Measurements from ENCODE around the gene ZNF580. TPM values are rescaled to one million over a fixed set of nuclear protein-coding genes. Genes with fewer than 3 reads are reported as not detected.

ZNF580 gene
- total RNA-seq, 6 donors from 2014 or later: 28.1 to 84.1 (median 38.0) TPM

GRCh38 chr19:55654323-55654867 is 13.6 kb downstream of the ZNF580 start:
- no peak for TF ChIP-seq POLR2AphosphoS5 (IDR thresholded peaks at IDR 0.05)
- TF ChIP-seq, protein P1, sequence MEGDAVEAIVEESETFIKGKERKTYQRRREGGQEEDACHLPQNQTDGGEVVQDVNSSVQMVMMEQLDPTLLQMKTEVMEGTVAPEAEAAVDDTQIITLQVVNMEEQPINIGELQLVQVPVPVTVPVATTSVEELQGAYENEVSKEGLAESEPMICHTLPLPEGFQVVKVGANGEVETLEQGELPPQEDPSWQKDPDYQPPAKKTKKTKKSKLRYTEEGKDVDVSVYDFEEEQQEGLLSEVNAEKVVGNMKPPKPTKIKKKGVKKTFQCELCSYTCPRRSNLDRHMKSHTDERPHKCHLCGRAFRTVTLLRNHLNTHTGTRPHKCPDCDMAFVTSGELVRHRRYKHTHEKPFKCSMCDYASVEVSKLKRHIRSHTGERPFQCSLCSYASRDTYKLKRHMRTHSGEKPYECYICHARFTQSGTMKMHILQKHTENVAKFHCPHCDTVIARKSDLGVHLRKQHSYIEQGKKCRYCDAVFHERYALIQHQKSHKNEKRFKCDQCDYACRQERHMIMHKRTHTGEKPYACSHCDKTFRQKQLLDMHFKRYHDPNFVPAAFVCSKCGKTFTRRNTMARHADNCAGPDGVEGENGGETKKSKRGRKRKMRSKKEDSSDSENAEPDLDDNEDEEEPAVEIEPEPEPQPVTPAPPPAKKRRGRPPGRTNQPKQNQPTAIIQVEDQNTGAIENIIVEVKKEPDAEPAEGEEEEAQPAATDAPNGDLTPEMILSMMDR (IDR thresholded peaks at IDR 0.05): no peak
- no peak for TF ChIP-seq POLR2A (IDR thresholded peaks at IDR 0.05)
- no peak for TF ChIP-seq EP300 (IDR thresholded peaks at IDR 0.05)
- Histone ChIP-seq H3K27ac (peak overlapping the region; percentile 96 to 100 (median 99)), H3K9me3 (no peaks in the 10 kb centered on the region), H3K36me3 (peaks cover 0 to 16% (median 7%) of the 10 kb centered on the region in 4 donors), H3K4me3 (peak overlapping the region; percentile 39 to 99 (median 91)), H3K4me1 (peaks cover 41 to 57% (median 46%) of the 10 kb centered on the region in 4 donors), H3K27me3 (no peaks in the 10 kb centered on the region)
- 0% methylated on average over 23 to 42 of the region's 52 CpGs for WGBS, 2 donors
- DNase-seq: peak in 1 of 2 donors; percentile 99
- peak; percentile 91 to 95 for ATAC-seq (ENCODE audit: low FRiP score in 2 of 2)

DNA sequence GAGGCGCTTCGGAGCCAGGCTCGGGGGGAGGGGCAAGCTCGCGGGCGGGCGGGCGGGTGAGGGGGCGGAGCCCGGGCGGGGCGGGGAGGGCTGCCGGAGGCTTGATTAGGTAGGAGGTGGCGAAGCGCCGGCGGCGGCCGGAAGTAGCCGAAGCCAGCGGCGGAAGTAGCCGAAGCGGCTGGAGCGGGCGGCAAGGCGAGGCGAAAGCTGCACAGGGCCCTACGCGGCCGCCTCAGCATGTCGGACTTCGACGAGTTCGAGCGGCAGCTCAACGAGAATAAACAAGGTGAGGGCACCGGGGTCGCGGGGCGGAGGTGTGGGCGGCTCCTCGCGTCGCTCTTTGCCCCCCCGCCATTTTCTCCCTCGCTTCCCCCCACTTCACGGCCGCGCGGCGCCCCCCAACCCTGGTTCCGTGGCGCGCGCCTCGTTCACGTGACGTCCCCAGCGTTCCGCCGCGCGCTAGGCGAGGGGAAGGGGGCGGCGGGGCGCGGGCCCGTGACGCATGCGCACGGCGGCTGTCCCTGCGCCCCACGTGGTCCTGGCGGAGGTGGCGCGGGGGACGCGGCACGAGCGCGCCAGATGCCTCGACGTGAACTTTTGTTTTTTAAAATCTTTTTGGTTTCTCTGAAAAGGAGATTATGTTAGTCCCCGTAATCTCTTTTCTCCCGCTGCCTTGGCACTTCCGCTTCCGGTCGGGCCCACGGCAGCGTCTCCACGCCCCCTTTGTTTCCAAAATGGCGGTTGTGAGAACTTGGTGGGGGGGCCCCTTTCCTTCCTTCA is 14.3 kb downstream of the ZNF580 start, which contains the start of gene U2AF2:
U2AF2 (plus strand) TSS at position 168 of the 780 bp plus-strand sequence; CDS start at position 238, 70 bp downstream.
- Histone ChIP-seq H3K9me3 (no peaks in the 10 kb centered on the region), H3K36me3 (peaks cover 0 to 23% (median 13%) of the 10 kb centered on the region in 4 donors), H3K27me3 (no peaks in the 10 kb centered on the region), H3K4me1 (peaks cover 42 to 57% (median 47%) of the 10 kb centered on the region in 4 donors), H3K4me3 (peak within 1 kb of the TSS; percentile 84 to 99 (median 98)), H3K27ac (peak within 1 kb of the TSS; percentile 96 to 100 (median 99))
- 0 to 1% methylated on average over 31 to 45 of the region's 95 CpGs for WGBS, 2 donors
- DNase-seq (peak; percentile 95 to 100), ATAC-seq (ENCODE audit: low FRiP score in 2 of 2) (peak; percentile 83 to 84)
- peak in 1 of 2 donors; percentile 70 for TF ChIP-seq POLR2AphosphoS5 (IDR thresholded peaks at IDR 0.05)
- peak in 1 of 4 donors; percentile 11 for TF ChIP-seq EP300 (IDR thresholded peaks at IDR 0.05)
- TF ChIP-seq POLR2A (IDR thresholded peaks at IDR 0.05): peak; percentile 47 to 83 (median 68)
- TF ChIP-seq, protein P1 (IDR thresholded peaks at IDR 0.05): peak in 2 of 6 experiments; percentile 24 to 27

GRCh38 chr19:55655648-55656040 is 14.8 kb downstream of the ZNF580 start:
- no peak for ATAC-seq (ENCODE audit: low FRiP score in 2 of 2)
- H3K36me3 ChIP-seq: peaks cover 5 to 29% (median 19%) of the 10 kb centered on the region in 4 donors
- H3K27me3 ChIP-seq: no peaks in the 10 kb centered on the region
- TF ChIP-seq EP300 (IDR thresholded peaks at IDR 0.05): no peak
- TF ChIP-seq, protein P1 (IDR thresholded peaks at IDR 0.05): no peak
- no peak for TF ChIP-seq POLR2A (IDR thresholded peaks at IDR 0.05)
- no peak for TF ChIP-seq POLR2AphosphoS5 (IDR thresholded peaks at IDR 0.05)
- no peak for DNase-seq
- H3K4me1 ChIP-seq: peaks cover 42 to 59% (median 48%) of the 10 kb centered on the region in 4 donors
- peak overlapping the region; percentile 96 to 100 (median 99) for H3K27ac ChIP-seq
- H3K4me3 ChIP-seq: peak overlapping the region; percentile 84 to 99 (median 98)
- WGBS, 2 donors: 0 to 1% methylated on average over 19 of the region's 19 CpGs
- no peaks in the 10 kb centered on the region for H3K9me3 ChIP-seq

DNA sequence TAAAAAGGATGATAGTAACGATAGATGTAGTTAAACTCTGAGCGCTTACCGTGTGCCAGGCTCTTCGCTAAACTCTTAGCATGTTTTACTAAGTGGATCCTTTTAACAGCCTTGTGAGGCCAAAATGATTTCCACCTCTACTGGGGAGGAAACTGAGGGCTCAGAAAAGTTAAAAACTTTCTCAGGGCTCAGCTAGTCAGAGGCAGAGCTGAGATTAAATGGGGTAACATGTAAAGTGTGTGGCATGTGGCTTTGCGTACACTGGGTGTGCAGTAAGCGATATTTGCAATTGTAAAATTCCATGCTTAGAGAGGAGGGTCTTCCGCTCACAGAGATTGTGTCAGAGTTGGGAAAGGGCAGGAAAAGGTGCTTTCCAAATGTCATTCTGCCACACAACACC is 15.8 kb downstream of the ZNF580 start:
- no peak for DNase-seq
- H3K4me3 ChIP-seq: peak overlapping the region in 3 of 4 donors; percentile 84 to 99 (median 98)
- TF ChIP-seq, protein P1 (IDR thresholded peaks at IDR 0.05): no peak
- TF ChIP-seq POLR2AphosphoS5 (IDR thresholded peaks at IDR 0.05): no peak
- ATAC-seq (ENCODE audit: low FRiP score in 2 of 2): no peak
- 56 to 58% methylated on average over 7 of the region's 7 CpGs for WGBS, 2 donors
- H3K27me3 ChIP-seq: no peaks in the 10 kb centered on the region
- H3K27ac ChIP-seq: no peak overlapping the region
- no peaks in the 10 kb centered on the region for H3K9me3 ChIP-seq
- peaks cover 9 to 34% (median 28%) of the 10 kb centered on the region in 4 donors for H3K36me3 ChIP-seq
- peaks cover 42 to 59% (median 48%) of the 10 kb centered on the region in 4 donors for H3K4me1 ChIP-seq

Data from upper lobe of left lung (tissue), 6 donors.